GM23338 (cell line): ENCODE measurements around the gene MGLL.

Experiments used
- CREB1 ChIP-seq: fragments of 250-450 bp; sonication (Bioruptor Pico); IDR thresholded peaks from 2 replicates; pipeline ENCODE4 v1.5.0; 2020; ENCODE audit warnings: low read depth, mild to moderate bottlenecking, moderate library complexity
- EZH2 ChIP-seq: fragments of 200-600 bp; sonication (generic); IDR thresholded peaks from one replicate; pipeline ENCODE4 v1.8.0; 2017; ENCODE audit warnings: antibody characterized with exemption, mild to moderate bottlenecking, low read depth; ENCODE audit not compliant: unreplicated experiment
- EZH2phosphoT487 ChIP-seq: fragments of 200-600 bp; sonication (generic); IDR thresholded peaks from one replicate; pipeline ENCODE4 v1.8.1; 2018; ENCODE audit warnings: antibody characterized with exemption; ENCODE audit not compliant: unreplicated experiment
- JUNB ChIP-seq: IDR thresholded peaks from one replicate; pipeline ENCODE4 v1.6.1; 2016; ENCODE audit warnings: antibody characterized with exemption; ENCODE audit not compliant: unreplicated experiment
- POLR2AphosphoS5 ChIP-seq: IDR thresholded peaks from 2 replicates; pipeline ENCODE4 v1.6.1; 2016; ENCODE audit warnings: antibody characterized with exemption, low read depth
- STAT1 ChIP-seq: IDR thresholded peaks from one replicate; pipeline ENCODE4 v1.6.1; 2016; ENCODE audit warnings: antibody characterized with exemption; ENCODE audit not compliant: unreplicated experiment
- ZNF114 ChIP-seq: fragments of 250-450 bp; sonication (Bioruptor Pico); IDR thresholded peaks from 2 replicates; pipeline ENCODE4 v1.5.0; 2020; ENCODE audit warnings: mild to moderate bottlenecking, moderate library complexity
- TF ChIP-seq, protein P1 (sequence below), 2 experiments: fragments of 200-600 bp in 1 of 2; sonication (generic) in 1 of 2; conservative IDR thresholded peaks; 2 replicates each; pipeline versions ENCODE4 v1.5.1 to v1.6.1; 2016 to 2017; ENCODE audit warnings: antibody characterized with exemption in 2 of 2, low read depth in 2 of 2, mild to moderate bottlenecking in 2 of 2, moderate library complexity in 1 of 2
- TF ChIP-seq, protein P2 (sequence below): IDR thresholded peaks from one replicate; pipeline ENCODE4 v1.6.1; 2018; ENCODE audit warnings: antibody characterized with exemption; ENCODE audit not compliant: unreplicated experiment

DNA sequence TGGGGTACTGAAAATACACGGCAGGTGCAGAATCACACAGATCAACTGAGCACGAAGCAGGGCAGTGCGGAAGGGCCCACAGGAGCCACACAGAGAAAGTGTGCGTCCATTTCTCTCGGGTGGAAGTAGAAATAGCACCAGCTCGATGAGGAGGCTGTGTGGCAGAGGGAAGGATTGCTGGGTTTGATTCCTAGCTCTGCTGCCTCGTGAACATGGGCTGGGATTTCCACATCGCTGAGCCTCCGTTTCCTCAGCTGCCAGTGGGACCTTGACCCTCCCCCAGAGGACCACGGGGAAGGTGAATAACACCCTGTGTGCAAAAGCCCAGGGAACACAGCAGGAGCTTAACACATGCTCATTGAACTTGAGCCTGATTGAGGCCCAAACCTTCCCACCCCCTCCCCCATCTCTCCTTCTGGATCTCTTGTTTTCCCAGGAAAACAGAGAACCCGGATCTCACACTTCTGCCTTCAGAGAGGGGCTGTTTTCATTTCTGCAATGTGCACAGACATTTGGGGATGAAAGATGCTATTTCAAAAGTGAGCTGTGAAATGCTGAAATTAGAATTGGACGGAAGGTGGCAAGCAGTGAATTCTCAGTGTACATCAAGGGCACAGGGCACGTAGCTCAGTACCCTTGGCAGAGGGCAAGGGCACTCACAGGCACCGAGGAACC, 111.2 kb downstream of the MGLL start:
- TF ChIP-seq POLR2AphosphoS5 (no peak), EZH2 (no peak), EZH2phosphoT487 (no peak), ZNF114 (no peak), CREB1 (CRISPR knock-in tag) (no peak), JUNB (no peak), STAT1 (no peak)
- TF ChIP-seq, protein P1, sequence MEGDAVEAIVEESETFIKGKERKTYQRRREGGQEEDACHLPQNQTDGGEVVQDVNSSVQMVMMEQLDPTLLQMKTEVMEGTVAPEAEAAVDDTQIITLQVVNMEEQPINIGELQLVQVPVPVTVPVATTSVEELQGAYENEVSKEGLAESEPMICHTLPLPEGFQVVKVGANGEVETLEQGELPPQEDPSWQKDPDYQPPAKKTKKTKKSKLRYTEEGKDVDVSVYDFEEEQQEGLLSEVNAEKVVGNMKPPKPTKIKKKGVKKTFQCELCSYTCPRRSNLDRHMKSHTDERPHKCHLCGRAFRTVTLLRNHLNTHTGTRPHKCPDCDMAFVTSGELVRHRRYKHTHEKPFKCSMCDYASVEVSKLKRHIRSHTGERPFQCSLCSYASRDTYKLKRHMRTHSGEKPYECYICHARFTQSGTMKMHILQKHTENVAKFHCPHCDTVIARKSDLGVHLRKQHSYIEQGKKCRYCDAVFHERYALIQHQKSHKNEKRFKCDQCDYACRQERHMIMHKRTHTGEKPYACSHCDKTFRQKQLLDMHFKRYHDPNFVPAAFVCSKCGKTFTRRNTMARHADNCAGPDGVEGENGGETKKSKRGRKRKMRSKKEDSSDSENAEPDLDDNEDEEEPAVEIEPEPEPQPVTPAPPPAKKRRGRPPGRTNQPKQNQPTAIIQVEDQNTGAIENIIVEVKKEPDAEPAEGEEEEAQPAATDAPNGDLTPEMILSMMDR (conservative IDR thresholded peaks at IDR 0.05; ENCODE audit: low read depth in 2 of 2): no peak
- TF ChIP-seq, protein P2, sequence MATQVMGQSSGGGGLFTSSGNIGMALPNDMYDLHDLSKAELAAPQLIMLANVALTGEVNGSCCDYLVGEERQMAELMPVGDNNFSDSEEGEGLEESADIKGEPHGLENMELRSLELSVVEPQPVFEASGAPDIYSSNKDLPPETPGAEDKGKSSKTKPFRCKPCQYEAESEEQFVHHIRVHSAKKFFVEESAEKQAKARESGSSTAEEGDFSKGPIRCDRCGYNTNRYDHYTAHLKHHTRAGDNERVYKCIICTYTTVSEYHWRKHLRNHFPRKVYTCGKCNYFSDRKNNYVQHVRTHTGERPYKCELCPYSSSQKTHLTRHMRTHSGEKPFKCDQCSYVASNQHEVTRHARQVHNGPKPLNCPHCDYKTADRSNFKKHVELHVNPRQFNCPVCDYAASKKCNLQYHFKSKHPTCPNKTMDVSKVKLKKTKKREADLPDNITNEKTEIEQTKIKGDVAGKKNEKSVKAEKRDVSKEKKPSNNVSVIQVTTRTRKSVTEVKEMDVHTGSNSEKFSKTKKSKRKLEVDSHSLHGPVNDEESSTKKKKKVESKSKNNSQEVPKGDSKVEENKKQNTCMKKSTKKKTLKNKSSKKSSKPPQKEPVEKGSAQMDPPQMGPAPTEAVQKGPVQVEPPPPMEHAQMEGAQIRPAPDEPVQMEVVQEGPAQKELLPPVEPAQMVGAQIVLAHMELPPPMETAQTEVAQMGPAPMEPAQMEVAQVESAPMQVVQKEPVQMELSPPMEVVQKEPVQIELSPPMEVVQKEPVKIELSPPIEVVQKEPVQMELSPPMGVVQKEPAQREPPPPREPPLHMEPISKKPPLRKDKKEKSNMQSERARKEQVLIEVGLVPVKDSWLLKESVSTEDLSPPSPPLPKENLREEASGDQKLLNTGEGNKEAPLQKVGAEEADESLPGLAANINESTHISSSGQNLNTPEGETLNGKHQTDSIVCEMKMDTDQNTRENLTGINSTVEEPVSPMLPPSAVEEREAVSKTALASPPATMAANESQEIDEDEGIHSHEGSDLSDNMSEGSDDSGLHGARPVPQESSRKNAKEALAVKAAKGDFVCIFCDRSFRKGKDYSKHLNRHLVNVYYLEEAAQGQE: no peak
